ENCODE measurements around the gene CCNQ. TPM values are rescaled to one million over a fixed set of nuclear protein-coding genes. Genes with fewer than 3 reads are reported as not detected.

Gene CCNQ
- total RNA-seq, 1 donor from 2014 or later = 15.2 TPM

DNA sequence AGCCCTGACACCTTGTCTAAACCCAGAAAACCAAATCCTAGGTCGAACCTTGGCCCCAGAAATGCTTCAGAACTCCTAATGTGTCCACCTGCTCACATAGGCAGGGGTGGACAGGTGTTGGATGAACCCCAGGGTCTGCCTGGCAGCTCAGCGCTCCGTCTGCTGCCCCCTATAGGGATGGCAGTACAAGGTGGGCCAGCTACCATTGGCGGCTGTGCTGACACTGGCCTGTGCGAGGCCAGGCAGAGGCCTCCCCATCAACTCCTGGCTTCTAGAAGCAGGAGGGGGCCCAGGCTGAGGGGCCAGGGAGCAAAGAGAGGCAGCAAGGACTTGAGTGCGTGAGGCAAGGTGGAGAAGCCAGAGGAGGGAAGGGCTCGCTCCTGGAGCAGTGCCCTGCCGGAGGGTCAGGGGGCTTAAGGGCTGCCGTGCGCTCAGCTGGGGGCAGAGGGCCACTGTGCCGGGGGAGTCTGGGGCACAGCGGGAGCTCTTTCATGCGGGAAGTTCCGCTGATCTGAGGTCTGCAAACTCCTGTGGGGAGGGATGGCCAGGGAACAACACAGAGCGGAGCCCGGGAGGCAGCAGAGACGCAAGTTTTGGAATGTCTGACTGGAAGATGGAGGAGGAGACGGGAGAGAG, 20.6 kb downstream of the CCNQ start:
- DNase-seq (ENCODE audit: low spot score) = peak; percentile 51

GRCh38 chrX:153576961-153577360, 22.0 kb downstream of the CCNQ start:
- peaks cover 11% of the 10 kb centered on the region for H3F3A ChIP-seq (ENCODE audit: low read depth)
- no peaks in the 10 kb centered on the region for H3K36me3 ChIP-seq
- no peak overlapping the region for H3K27ac Mint-ChIP-seq
- peaks cover 13% of the 10 kb centered on the region for H3K4me1 Mint-ChIP-seq
- no peaks in the 10 kb centered on the region for H3K27me3 ChIP-seq
- H3K4me1 ChIP-seq = peaks cover 6% of the 10 kb centered on the region
- H2AFZ ChIP-seq (replicated peaks) = no peak overlapping the region
- no peak for DNase-seq (ENCODE audit: low spot score)
- peaks cover 3% of the 10 kb centered on the region for H3K27me3 Mint-ChIP-seq (ENCODE audit: insufficient read depth, low read depth)
- no peak overlapping the region for H3K27ac ChIP-seq
- H3K79me2 ChIP-seq (ENCODE audit: low read depth) = no peaks in the 10 kb centered on the region
- H3K36me3 Mint-ChIP-seq = no peaks in the 10 kb centered on the region
- H3K9me3 Mint-ChIP-seq = peaks cover 36% of the 10 kb centered on the region
- no peak overlapping the region for H3K4me3 ChIP-seq
- H3K4me2 ChIP-seq = no peak overlapping the region
- H4K20me1 ChIP-seq (ENCODE audit: low read depth) = no peaks in the 10 kb centered on the region
- no peak overlapping the region for H3K9ac ChIP-seq
- TF ChIP-seq EZH2 (IDR thresholded peaks at IDR 0.05) (no peak), EZH2phosphoT487 (IDR thresholded peaks at IDR 0.05) (no peak)
- TF ChIP-seq, protein P1, sequence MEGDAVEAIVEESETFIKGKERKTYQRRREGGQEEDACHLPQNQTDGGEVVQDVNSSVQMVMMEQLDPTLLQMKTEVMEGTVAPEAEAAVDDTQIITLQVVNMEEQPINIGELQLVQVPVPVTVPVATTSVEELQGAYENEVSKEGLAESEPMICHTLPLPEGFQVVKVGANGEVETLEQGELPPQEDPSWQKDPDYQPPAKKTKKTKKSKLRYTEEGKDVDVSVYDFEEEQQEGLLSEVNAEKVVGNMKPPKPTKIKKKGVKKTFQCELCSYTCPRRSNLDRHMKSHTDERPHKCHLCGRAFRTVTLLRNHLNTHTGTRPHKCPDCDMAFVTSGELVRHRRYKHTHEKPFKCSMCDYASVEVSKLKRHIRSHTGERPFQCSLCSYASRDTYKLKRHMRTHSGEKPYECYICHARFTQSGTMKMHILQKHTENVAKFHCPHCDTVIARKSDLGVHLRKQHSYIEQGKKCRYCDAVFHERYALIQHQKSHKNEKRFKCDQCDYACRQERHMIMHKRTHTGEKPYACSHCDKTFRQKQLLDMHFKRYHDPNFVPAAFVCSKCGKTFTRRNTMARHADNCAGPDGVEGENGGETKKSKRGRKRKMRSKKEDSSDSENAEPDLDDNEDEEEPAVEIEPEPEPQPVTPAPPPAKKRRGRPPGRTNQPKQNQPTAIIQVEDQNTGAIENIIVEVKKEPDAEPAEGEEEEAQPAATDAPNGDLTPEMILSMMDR (IDR thresholded peaks at IDR 0.05) = no peak
- H3K4me3 Mint-ChIP-seq = no peak overlapping the region
- no peaks in the 10 kb centered on the region for H3K9me3 ChIP-seq (ENCODE audit: low read depth)

More for the DNA sequence above, 20.6 kb downstream of the CCNQ start:
- Histone ChIP-seq H3K4me3 (no peak overlapping the region), H4K20me1 (ENCODE audit: low read depth) (no peaks in the 10 kb centered on the region), H3F3A (ENCODE audit: low read depth) (peaks cover 11% of the 10 kb centered on the region), H3K4me2 (peak overlapping the region; percentile 12), H3K36me3 (no peaks in the 10 kb centered on the region), H3K27me3 (no peaks in the 10 kb centered on the region), H3K79me2 (ENCODE audit: low read depth) (no peaks in the 10 kb centered on the region), H3K4me1 (peaks cover 6% of the 10 kb centered on the region), H2AFZ (replicated peaks) (peak overlapping the region; percentile 17), H3K9ac (no peak overlapping the region), H3K9me3 (ENCODE audit: low read depth) (no peaks in the 10 kb centered on the region), H3K27ac (no peak overlapping the region)
- Mint-ChIP-seq H3K36me3 (no peaks in the 10 kb centered on the region), H3K9me3 (peaks cover 41% of the 10 kb centered on the region), H3K27ac (peak overlapping the region; percentile 53), H3K4me1 (peaks cover 25% of the 10 kb centered on the region), H3K4me3 (peak overlapping the region; percentile 48), H3K27me3 (ENCODE audit: insufficient read depth, low read depth) (peaks cover 3% of the 10 kb centered on the region)
- TF ChIP-seq EZH2 (IDR thresholded peaks at IDR 0.05) = no peak
- no peak for TF ChIP-seq EZH2phosphoT487 (IDR thresholded peaks at IDR 0.05)
- TF ChIP-seq, protein P1 (IDR thresholded peaks at IDR 0.05) = peak; percentile 47

- no peak overlapping the region for H2AFZ ChIP-seq (replicated peaks)
- H3K27me3 Mint-ChIP-seq (ENCODE audit: insufficient read depth, low read depth) = peaks cover 2% of the 10 kb centered on the region
- peaks cover 38% of the 10 kb centered on the region for H3K9me3 Mint-ChIP-seq
- H3K27ac ChIP-seq = no peak overlapping the region
- H3K4me2 ChIP-seq = no peak overlapping the region
- H4K20me1 ChIP-seq (ENCODE audit: low read depth) = no peaks in the 10 kb centered on the region
- no peak overlapping the region for H3K4me3 ChIP-seq
- H3K36me3 Mint-ChIP-seq = no peaks in the 10 kb centered on the region
- H3K79me2 ChIP-seq (ENCODE audit: low read depth) = no peaks in the 10 kb centered on the region
- H3K4me1 Mint-ChIP-seq = peaks cover 13% of the 10 kb centered on the region
- peaks cover 6% of the 10 kb centered on the region for H3K4me1 ChIP-seq
- no peaks in the 10 kb centered on the region for H3K36me3 ChIP-seq
- peak overlapping the region; percentile 33 for H3K27ac Mint-ChIP-seq
- no peak for DNase-seq (ENCODE audit: low spot score)
- no peaks in the 10 kb centered on the region for H3K27me3 ChIP-seq
- H3K9ac ChIP-seq = no peak overlapping the region
- H3K4me3 Mint-ChIP-seq = peak overlapping the region; percentile 30
- TF ChIP-seq, protein P1 (IDR thresholded peaks at IDR 0.05) = no peak
- TF ChIP-seq EZH2 (IDR thresholded peaks at IDR 0.05) = no peak
- no peak for TF ChIP-seq EZH2phosphoT487 (IDR thresholded peaks at IDR 0.05)
- H3K9me3 ChIP-seq (ENCODE audit: low read depth) = no peaks in the 10 kb centered on the region
- peaks cover 11% of the 10 kb centered on the region for H3F3A ChIP-seq (ENCODE audit: low read depth)
These were observed 22.6 kb downstream of the CCNQ start for GRCh38 chrX:153576239-153576870.

Measured in neural progenitor cell (in vitro differentiated cells).